Smooth muscle cell (in vitro differentiated cells): ENCODE results near the gene TRHDE. TPM values are rescaled to one million over a fixed set of nuclear protein-coding genes. Genes with fewer than 3 reads are reported as not detected.

ENCODE experiments used
- DNase-seq: peaks from one replicate; lab custom pipeline; 2025; ENCODE audit not compliant: unreplicated experiment; lab: John Stamatoyannopoulos, UW
- H2AFZ ChIP-seq: fragments of 200-600 bp; sonication (generic); 2 replicates; pipeline ENCODE4 v1.6.0; 2016; ENCODE audit warnings: antibody characterized with exemption, low read depth, mild to moderate bottlenecking
- H3F3A ChIP-seq: fragments of 200-600 bp; sonication (generic); 2 replicates; pipeline ENCODE4 v1.6.0; 2017; ENCODE audit warnings: antibody characterized with exemption, low read depth
- H3K27ac ChIP-seq: fragments of 200-600 bp; sonication (generic); 2 replicates; pipeline ENCODE4 v1.5.1; 2016; ENCODE audit warnings: low read depth, mild to moderate bottlenecking
- H3K27me3 ChIP-seq: fragments of 200-600 bp; sonication (generic); 2 replicates; pipeline ENCODE4 v1.6.1; 2016; ENCODE audit warnings: low read depth, mild to moderate bottlenecking
- H3K36me3 ChIP-seq: fragments of 200-600 bp; sonication (generic); 2 replicates; pipeline ENCODE4 v1.5.1; 2016; ENCODE audit warnings: low read depth
- H3K4me1 ChIP-seq: fragments of 200-600 bp; sonication (generic); 2 replicates; pipeline ENCODE4 v1.5.1; 2016; ENCODE audit warnings: low read depth
- H3K4me2 ChIP-seq: fragments of 200-600 bp; sonication (generic); 2 replicates; pipeline ENCODE4 v1.6.0; 2016; ENCODE audit warnings: mild to moderate bottlenecking
- H3K4me3 ChIP-seq: fragments of 200-600 bp; sonication (generic); 2 replicates; pipeline ENCODE4 v1.5.1; 2016; ENCODE audit warnings: mild to moderate bottlenecking
- H3K79me2 ChIP-seq: fragments of 200-600 bp; sonication (generic); 2 replicates; pipeline ENCODE4 v1.6.0; 2016; ENCODE audit warnings: low read depth, mild to moderate bottlenecking
- H3K9ac ChIP-seq: fragments of 200-600 bp; sonication (generic); 2 replicates; pipeline ENCODE4 v1.6.0; 2016; ENCODE audit warnings: low read depth
- H3K9me3 ChIP-seq: fragments of 200-600 bp; sonication (generic); replicated peaks from 2 replicates; pipeline ENCODE4 v1.5.1; 2016; ENCODE audit warnings: low read depth
- H4K20me1 ChIP-seq: fragments of 200-600 bp; sonication (generic); 2 replicates; pipeline ENCODE4 v1.6.0; 2016; ENCODE audit warnings: low read depth
- CTCF ChIP-seq: fragments of 200-600 bp; sonication (generic); IDR thresholded peaks from 2 replicates; pipeline ENCODE4 v1.5.1; 2017; ENCODE audit warnings: borderline replicate concordance, mild to moderate bottlenecking, antibody characterized with exemption; ENCODE audit not compliant: insufficient read depth, poor library complexity, severe bottlenecking
- WGBS: methylation state at CpG from one replicate; pipeline ENCODE4 v1.1.7; 2016; ENCODE audit warnings: low lambda C conversion rate; 5-methylcytosine and 5-hydroxymethylcytosine counted together
- polyA plus RNA-seq: library from polyadenylated mRNA; unstranded; fragments of >200 nt; fragmentation: Nextera tagmentation; extraction: Ambion mirVana; gene quantifications from 2 replicates; pipeline ENCODE4 v1.2.1, GENCODE V29; 2016
- total RNA-seq: library from RNA; depleted of rRNA; stranded (reverse); fragments of >200 nt; gene quantifications from 2 replicates; pipeline ENCODE4 v1.2.3, GENCODE V29; 2014

Gene TRHDE
- total RNA-seq (0.81 and 12.5 TPM in 2 replicates), polyA plus RNA-seq (0.06 and 0.32 TPM in 2 replicates)

- Histone ChIP-seq H3F3A (no peaks in the 10 kb centered on the region), H3K4me2 (peak within 1 kb of the TSS; percentile 90), H2AFZ (peak within 1 kb of the TSS; percentile 86), H3K9ac (no peak within 1 kb of the TSS), H3K27ac (no peak within 1 kb of the TSS), H4K20me1 (no peaks in the 10 kb centered on the region), H3K4me1 (no peaks in the 10 kb centered on the region), H3K27me3 (peaks cover 22% of the 10 kb centered on the region), H3K36me3 (no peaks in the 10 kb centered on the region), H3K79me2 (no peaks in the 10 kb centered on the region), H3K4me3 (peak within 1 kb of the TSS; percentile 61), H3K9me3 (no peaks in the 10 kb centered on the region)
- no peak for TF ChIP-seq CTCF
- 1% methylated on average over 45 of the region's 60 CpGs for WGBS
- no peak for DNase-seq
Measured at GRCh38 chr12:72272091-72272661, at the start of gene TRHDE. Gene TRHDE, plus strand, starts transcription at chr12:72272370. Its CDS starts 274 bp downstream, at chr12:72272644.

GRCh38 chr12:72226510-72226909 is 45.7 kb upstream of the TRHDE start:
- Histone ChIP-seq H3F3A (no peaks in the 10 kb centered on the region), H3K27me3 (no peaks in the 10 kb centered on the region), H3K79me2 (no peaks in the 10 kb centered on the region), H3K4me2 (no peak overlapping the region), H3K4me3 (no peak overlapping the region), H3K9ac (no peak overlapping the region), H3K36me3 (no peaks in the 10 kb centered on the region), H3K4me1 (no peaks in the 10 kb centered on the region), H2AFZ (no peak overlapping the region), H3K9me3 (no peaks in the 10 kb centered on the region), H3K27ac (no peak overlapping the region), H4K20me1 (no peaks in the 10 kb centered on the region)
- no peak for DNase-seq
- 92% methylated on average over 1 of the region's 1 CpG for WGBS
- TF ChIP-seq CTCF, result no peak

- no peak overlapping the region for H2AFZ ChIP-seq
- H4K20me1 ChIP-seq, result no peaks in the 10 kb centered on the region
- H3K27ac ChIP-seq, result no peak overlapping the region
- TF ChIP-seq CTCF, result no peak
- H3K9me3 ChIP-seq, result no peaks in the 10 kb centered on the region
- no peaks in the 10 kb centered on the region for H3K27me3 ChIP-seq
- H3K79me2 ChIP-seq, result no peaks in the 10 kb centered on the region
- H3K4me2 ChIP-seq, result no peak overlapping the region
- H3K36me3 ChIP-seq, result no peaks in the 10 kb centered on the region
- H3K4me1 ChIP-seq, result no peaks in the 10 kb centered on the region
- H3F3A ChIP-seq, result no peaks in the 10 kb centered on the region
- H3K4me3 ChIP-seq, result no peak overlapping the region
- no peak overlapping the region for H3K9ac ChIP-seq
- no peak for DNase-seq
Measured at GRCh38 chr12:72228424-72228823, 43.7 kb upstream of the TRHDE start.

DNA sequence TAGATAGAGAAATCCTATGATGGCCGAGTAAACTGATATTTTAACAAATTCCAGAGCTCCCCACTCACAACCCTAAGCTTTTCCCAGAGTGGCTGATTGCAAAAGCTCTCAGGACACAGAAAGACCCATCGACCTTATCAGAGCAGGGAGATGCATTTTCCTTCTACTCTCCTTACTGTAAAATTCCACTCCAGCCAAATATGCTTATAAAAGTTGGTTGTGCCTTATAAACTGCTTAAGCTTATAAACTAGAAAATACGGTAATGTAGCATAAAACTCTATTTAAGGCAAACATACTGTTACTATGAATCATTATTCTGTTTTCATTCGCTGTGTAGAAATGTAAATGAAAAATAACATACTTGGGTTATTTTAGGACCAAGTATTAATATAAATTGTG is 41.6 kb upstream of the TRHDE start:
- H3K4me3 ChIP-seq, result no peak overlapping the region
- H2AFZ ChIP-seq, result peak overlapping the region; percentile 46
- peak overlapping the region; percentile 50 for H3K4me2 ChIP-seq
- H3K27ac ChIP-seq, result no peak overlapping the region
- H3K9ac ChIP-seq, result no peak overlapping the region
- H3K9me3 ChIP-seq, result no peaks in the 10 kb centered on the region
- H3K79me2 ChIP-seq, result no peaks in the 10 kb centered on the region
- no peaks in the 10 kb centered on the region for H4K20me1 ChIP-seq
- no peak for TF ChIP-seq CTCF
- H3K36me3 ChIP-seq, result no peaks in the 10 kb centered on the region
- no peaks in the 10 kb centered on the region for H3K27me3 ChIP-seq
- H3F3A ChIP-seq, result no peaks in the 10 kb centered on the region
- no peak for DNase-seq
- 32% methylated on average over 4 of the region's 4 CpGs for WGBS
- no peaks in the 10 kb centered on the region for H3K4me1 ChIP-seq
